Psoas muscle (tissue), 8 donors: ENCODE measurements around the gene MRPL32. TPM values are rescaled to one million over a fixed set of nuclear protein-coding genes. Genes with fewer than 3 reads are reported as not detected.

Experiments
- ATAC-seq, 4 donors: fragments of 200-7000 bp; cut with Tn5 transposase; one replicate each; pipeline ENCODE4 v1.9.1; 2020; ENCODE audit warnings: moderate library complexity in 3 of 4, mild to moderate bottlenecking in 2 of 4
- DNase-seq, 2 donors: peaks; one replicate each; pipeline ENCODE4 v3.0.0-alpha.2; 2020
- H3K27ac ChIP-seq: fragments of 200-600 bp; one replicate; pipeline ENCODE4 v1.8.0; 2022
- H3K27me3 ChIP-seq, 3 donors: fragments of 200-600 bp in 1 of 3; one replicate each; pipeline versions ENCODE4 v1.6.1 to v1.8.0; 2013 to 2022; ENCODE audit warnings: low read length in 2 of 3, mild to moderate bottlenecking in 2 of 3, moderate library complexity in 1 of 3; ENCODE audit not compliant: insufficient read depth in 3 of 3
- H3K36me3 ChIP-seq, 2 donors: fragments of 200-600 bp in 1 of 2; one replicate each; pipeline versions ENCODE4 v1.6.1 to v1.8.0; 2013 to 2022; ENCODE audit warnings: low read depth in 1 of 2, mild to moderate bottlenecking in 1 of 2, moderate library complexity in 1 of 2; ENCODE audit not compliant: insufficient read depth in 1 of 2
- H3K4me1 ChIP-seq: fragments of 200-600 bp; one replicate; pipeline ENCODE4 v1.8.0; 2022
- H3K4me3 ChIP-seq: fragments of 200-600 bp; one replicate; pipeline ENCODE4 v1.8.0; 2022; ENCODE audit warnings: mild to moderate bottlenecking
- H3K9me3 ChIP-seq: fragments of 200-600 bp; one replicate; pipeline ENCODE4 v1.8.0; 2022
- WGBS, 3 donors: extraction: QIAGEN DNeasy Blood & Tissue Kit; methylation state at CpG; one replicate each; pipeline versions ENCODE4 v1.1.6 to v1.1.7; 2013; 5-methylcytosine and 5-hydroxymethylcytosine counted together
- intact Hi-C, 2 donors: fragments of 100-400 bp; cut with DNase I; formaldehyde crosslinking; loops; one replicate each; pipeline versions ENCODE4 v1.11.0 to v1.14.2; 2022
- polyA plus RNA-seq, 3 donors: library from polyadenylated mRNA; stranded (reverse); fragments of 200-250 nt; gene quantifications; one replicate each; pipeline ENCODE4 v1.2.3, GENCODE V29; 2013
- total RNA-seq, 4 donors: library from RNA; stranded (reverse); fragmentation: NEBNext Ultra II Directional in 2 of 4; extraction: Animal tissue kit (Norgen Biotek cat#: 25700) in 2 of 4; gene quantifications; one replicate each; pipeline versions ENCODE4 v1.2.1 to v1.2.4, GENCODE V29; 2021 to 2023
- TF ChIP-seq, protein P1 (sequence below): fragments of 200-600 bp; IDR thresholded peaks from one replicate; pipeline ENCODE4 v1.8.0; 2022; ENCODE audit warnings: antibody characterized with exemption
- donor health status: healthy with polysubstance abuse.
- donor health status: DM: no; HTN: no; CAD: no; lungs with moderate emphysema.
- donor health status: Bipolar disorder and iron deficiency.
- donor health status: healthy.
- donor health status: DM: yes; HTN: yes; CAD: no.
- donor health status: DM: no; HTN: no; CAD: no.
- donor health status: DM: no; HTN: no; CAD: no.
- donor health status: DM: yes; HTN: yes; CAD: no.

The MRPL32 gene
- total and polyA plus RNA-seq, 7 donors, result 34.3 to 133 (median 51.7) TPM

DNA sequence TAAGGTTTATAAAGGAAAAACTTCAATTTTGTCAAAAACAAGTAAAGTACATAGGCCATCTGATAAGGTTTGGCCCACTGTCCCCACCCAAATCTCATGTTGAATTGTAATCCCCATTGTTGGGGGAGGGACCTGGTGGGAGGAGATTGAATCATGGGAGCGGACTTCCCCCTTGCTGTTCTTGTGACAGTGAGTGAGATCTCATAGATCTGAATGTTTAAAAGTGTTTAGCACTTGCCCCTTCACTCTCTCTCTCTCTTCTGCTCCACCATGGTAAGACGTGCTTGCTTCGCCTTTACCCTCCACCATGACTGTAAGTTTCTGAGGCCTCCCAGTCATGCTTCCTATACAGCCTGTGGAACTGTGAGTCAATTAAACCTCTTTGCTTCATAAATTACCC is 18.2 kb downstream of the MRPL32 start:
- intact Hi-C loops, result no loop called here
- no peaks in the 10 kb centered on the region for H3K27me3 ChIP-seq
- H3K9me3 ChIP-seq, result no peaks in the 10 kb centered on the region
- DNase-seq (no peak), ATAC-seq (no peak)
- no peak overlapping the region for H3K27ac ChIP-seq
- no peak overlapping the region for H3K4me3 ChIP-seq
- WGBS, 3 donors, result 45 to 55% (median 52%) methylated on average over 3 of the region's 3 CpGs
- H3K4me1 ChIP-seq, result no peaks in the 10 kb centered on the region
- TF ChIP-seq, protein P1, sequence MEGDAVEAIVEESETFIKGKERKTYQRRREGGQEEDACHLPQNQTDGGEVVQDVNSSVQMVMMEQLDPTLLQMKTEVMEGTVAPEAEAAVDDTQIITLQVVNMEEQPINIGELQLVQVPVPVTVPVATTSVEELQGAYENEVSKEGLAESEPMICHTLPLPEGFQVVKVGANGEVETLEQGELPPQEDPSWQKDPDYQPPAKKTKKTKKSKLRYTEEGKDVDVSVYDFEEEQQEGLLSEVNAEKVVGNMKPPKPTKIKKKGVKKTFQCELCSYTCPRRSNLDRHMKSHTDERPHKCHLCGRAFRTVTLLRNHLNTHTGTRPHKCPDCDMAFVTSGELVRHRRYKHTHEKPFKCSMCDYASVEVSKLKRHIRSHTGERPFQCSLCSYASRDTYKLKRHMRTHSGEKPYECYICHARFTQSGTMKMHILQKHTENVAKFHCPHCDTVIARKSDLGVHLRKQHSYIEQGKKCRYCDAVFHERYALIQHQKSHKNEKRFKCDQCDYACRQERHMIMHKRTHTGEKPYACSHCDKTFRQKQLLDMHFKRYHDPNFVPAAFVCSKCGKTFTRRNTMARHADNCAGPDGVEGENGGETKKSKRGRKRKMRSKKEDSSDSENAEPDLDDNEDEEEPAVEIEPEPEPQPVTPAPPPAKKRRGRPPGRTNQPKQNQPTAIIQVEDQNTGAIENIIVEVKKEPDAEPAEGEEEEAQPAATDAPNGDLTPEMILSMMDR, result no peak
- H3K36me3 ChIP-seq, result no peaks in the 10 kb centered on the region

DNA sequence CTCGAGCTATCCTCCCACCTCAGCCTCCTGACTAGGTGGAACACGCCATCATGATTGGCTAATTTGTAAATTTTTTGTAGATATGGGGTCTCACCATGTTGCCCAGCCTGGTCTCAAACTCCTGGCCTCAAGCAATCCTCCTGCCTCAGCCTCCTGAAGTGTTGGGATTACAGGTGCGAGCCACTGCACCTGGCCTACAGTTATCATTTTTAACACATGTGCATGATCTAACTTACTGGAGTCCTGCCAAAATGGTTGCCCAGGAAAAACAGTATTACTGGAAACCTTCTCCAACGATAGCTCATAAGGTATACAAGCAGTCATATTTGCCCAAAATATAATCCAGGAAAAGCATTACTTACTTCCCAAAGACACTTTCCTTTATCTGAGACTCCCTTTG is 20.2 kb downstream of the MRPL32 start:
- TF ChIP-seq, protein P1, result no peak
- 64 to 72% (median 69%) methylated on average over 4 of the region's 4 CpGs for WGBS, 3 donors
- ATAC-seq, result no peak

DNA sequence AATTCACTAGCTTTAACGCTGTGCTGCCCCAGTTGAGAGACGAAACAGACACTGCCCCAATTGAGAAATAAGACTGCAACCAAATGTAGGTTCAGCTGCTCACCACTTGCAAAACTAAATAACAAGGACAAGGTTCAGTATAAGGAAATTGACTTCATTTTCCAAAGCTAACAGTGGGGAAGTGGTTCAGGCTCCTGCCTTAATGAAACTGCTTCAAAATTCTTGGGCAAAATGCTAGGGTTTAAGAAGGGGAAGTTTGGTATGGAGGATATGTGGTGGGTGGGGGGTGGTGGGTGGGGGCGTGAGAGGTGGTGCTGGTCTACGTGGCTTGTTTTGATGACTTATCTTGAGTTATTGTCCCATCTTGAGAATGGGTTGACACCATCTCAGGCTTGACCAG is 21.8 kb downstream of the MRPL32 start:
- Histone ChIP-seq H3K9me3 (no peaks in the 10 kb centered on the region), H3K36me3 (no peaks in the 10 kb centered on the region), H3K27me3 (no peaks in the 10 kb centered on the region), H3K4me3 (no peak overlapping the region), H3K27ac (no peak overlapping the region), H3K4me1 (no peaks in the 10 kb centered on the region)
- TF ChIP-seq, protein P1, result no peak
- DNase-seq, result no peak
- 87 to 92% (median 90%) methylated on average over 4 of the region's 4 CpGs for WGBS, 3 donors
- ATAC-seq, result no peak
- intact Hi-C loops, result no loop called here

More for the DNA sequence above, 20.2 kb downstream of the MRPL32 start:
- intact Hi-C loops, result no loop called here
- H3K27me3 ChIP-seq, result no peaks in the 10 kb centered on the region
- no peak for DNase-seq
- no peaks in the 10 kb centered on the region for H3K36me3 ChIP-seq
- H3K27ac ChIP-seq, result no peak overlapping the region
- no peak overlapping the region for H3K4me3 ChIP-seq
- no peaks in the 10 kb centered on the region for H3K9me3 ChIP-seq
- H3K4me1 ChIP-seq, result no peaks in the 10 kb centered on the region

DNA sequence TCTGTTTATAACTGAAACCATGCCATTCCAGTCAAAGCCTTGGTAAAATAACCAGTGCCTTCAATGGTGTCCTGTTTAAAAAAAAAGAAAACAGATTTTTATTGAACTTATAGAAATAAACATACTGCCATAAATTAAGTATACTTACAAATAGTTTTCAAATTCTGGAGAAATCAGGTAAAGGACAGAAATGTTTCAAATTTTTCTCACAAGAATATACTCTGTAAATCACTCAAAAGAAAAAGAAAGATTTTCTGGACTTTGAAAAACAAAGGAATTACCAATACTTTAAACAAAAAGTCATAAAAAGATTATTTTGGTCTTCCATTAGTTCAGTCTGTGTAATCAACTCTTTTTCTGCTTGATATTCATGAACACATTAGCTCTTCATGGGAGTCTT is 23.9 kb downstream of the MRPL32 start:
- ATAC-seq, result no peak
- DNase-seq, result no peak
- Histone ChIP-seq H3K27ac (no peak overlapping the region), H3K27me3 (no peaks in the 10 kb centered on the region), H3K36me3 (no peaks in the 10 kb centered on the region), H3K9me3 (no peaks in the 10 kb centered on the region), H3K4me3 (no peak overlapping the region), H3K4me1 (no peaks in the 10 kb centered on the region)
- intact Hi-C loops, result no loop called here
- TF ChIP-seq, protein P1, result no peak

DNA sequence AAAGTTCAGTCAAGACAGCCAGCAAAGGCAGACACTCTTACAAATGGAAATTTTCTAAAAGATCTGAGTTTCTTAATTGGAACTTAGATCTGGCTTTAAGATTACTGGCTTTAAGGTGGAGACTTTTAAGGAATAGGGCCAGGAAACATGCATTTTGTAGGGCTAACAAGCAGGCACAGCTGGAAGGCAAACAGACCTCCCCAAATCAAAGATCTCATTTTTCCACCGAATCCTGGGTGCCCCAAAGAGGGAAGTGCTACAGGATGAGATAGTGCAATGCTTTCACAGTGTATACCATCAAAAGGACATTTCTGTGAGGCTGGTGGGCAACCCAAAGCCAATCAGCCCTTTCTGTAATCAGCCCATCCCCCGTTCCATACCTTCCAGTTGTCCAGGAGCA is 27.4 kb downstream of the MRPL32 start:
- intact Hi-C loops, result no loop called here
- no peaks in the 10 kb centered on the region for H3K27me3 ChIP-seq

More for the DNA sequence above, 27.4 kb downstream of the MRPL32 start:
- DNase-seq (no peak), ATAC-seq (no peak)
- 75 to 81% (median 76%) methylated on average over 2 of the region's 2 CpGs for WGBS, 3 donors
- Histone ChIP-seq H3K36me3 (no peaks in the 10 kb centered on the region), H3K4me3 (no peak overlapping the region), H3K27ac (no peak overlapping the region), H3K4me1 (no peaks in the 10 kb centered on the region), H3K9me3 (no peaks in the 10 kb centered on the region)
- TF ChIP-seq, protein P1, result no peak
